Activated B cell treated with CpG ODN at 0.5 μM for 24 hours (primary cell): Measurements from ENCODE around the gene TMCO4. TPM values are rescaled to one million over a fixed set of nuclear protein-coding genes. Genes with fewer than 3 reads are reported as not detected.

Source experiments
- ATAC-seq: fragments of 200-7000 bp; cut with Tn5 transposase; one replicate; pipeline ENCODE4 v1.10.0; 2021; ENCODE audit warnings: low read depth, mild to moderate bottlenecking, moderate library complexity
- CTCF ChIA-PET: fragments of 350-600 bp; sonication (Branson Sonifier 250); formaldehyde crosslinking; loops from one replicate; lab custom pipeline; 2021; ENCODE audit warnings: antibody characterized with exemption; lab: Charles Lee
- POLR2A ChIA-PET: fragments of 350-600 bp; sonication (Branson Sonifier 250); formaldehyde crosslinking; loops from one replicate; lab custom pipeline; 2021; ENCODE audit warnings: antibody characterized with exemption; lab: Charles Lee
- DNase-seq: peaks from one replicate; pipeline ENCODE4 v3.0.0; 2022
- H3K27ac Mint-ChIP-seq: one replicate; pipeline ENCODE4 v1.8.0; 2020; ENCODE audit warnings: mixed read lengths
- H3K27me3 Mint-ChIP-seq: one replicate; pipeline ENCODE4 v1.8.0; 2021; ENCODE audit warnings: mixed read lengths
- H3K36me3 Mint-ChIP-seq: one replicate; pipeline ENCODE4 v1.8.0; 2021; ENCODE audit warnings: low read depth, mixed read lengths
- H3K4me1 Mint-ChIP-seq: one replicate; pipeline ENCODE4 v1.8.0; 2021; ENCODE audit warnings: mixed read lengths
- H3K4me3 Mint-ChIP-seq: one replicate; pipeline ENCODE4 v1.8.0; 2020; ENCODE audit warnings: mild to moderate bottlenecking, mixed read lengths
- H3K9me3 Mint-ChIP-seq: one replicate; pipeline ENCODE4 v1.8.0; 2020; ENCODE audit warnings: mixed read lengths
- intact Hi-C: fragments of 100-400 bp; cut with micrococcal nuclease; formaldehyde crosslinking; loops from one replicate; pipeline ENCODE4 v1.15.1; 2024
- total RNA-seq: library from RNA; stranded (reverse); gene quantifications from 2 replicates; pipeline ENCODE4 v1.2.3, GENCODE V29; 2022
- TF ChIP-seq, protein P1 (sequence below): fragments of 200-600 bp; IDR thresholded peaks from one replicate; pipeline ENCODE4 v1.8.0; 2022; ENCODE audit warnings: antibody characterized with exemption, mild to moderate bottlenecking

Gene TMCO4
- total RNA-seq, 1 donor from 2014 or later, result 22.3 TPM

DNA sequence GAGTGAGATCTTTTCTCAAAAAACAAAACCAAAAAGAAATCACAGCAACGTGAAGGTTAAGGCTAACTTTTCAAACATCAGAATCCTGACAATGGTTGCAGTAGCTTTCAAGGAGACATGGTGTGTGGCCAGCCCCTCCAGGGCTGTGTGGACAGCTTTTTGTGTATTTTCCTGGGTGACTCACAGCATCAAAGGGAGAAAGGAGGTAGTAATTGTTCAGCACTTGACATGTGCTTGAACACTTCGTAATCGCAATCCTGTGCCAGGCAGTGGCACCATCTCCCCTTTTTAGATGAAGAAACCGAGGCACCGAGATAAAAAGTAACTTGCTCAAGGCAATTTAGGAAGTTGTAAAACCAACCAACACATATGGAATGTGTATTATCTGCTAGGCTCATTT is 145.3 kb downstream of the TMCO4 start:
- no peak for ATAC-seq
- CTCF ChIA-PET, result interaction anchor here (0.6 to 1.4 kb wide), 6 partner anchors 8 to 312 kb away, joined by 3 to 5 read pairs (median 3); no protein-coding TSS in a partner anchor
- Mint-ChIP-seq H3K4me3 (no peak overlapping the region), H3K9me3 (no peaks in the 10 kb centered on the region), H3K36me3 (no peaks in the 10 kb centered on the region), H3K27me3 (peaks cover 16% of the 10 kb centered on the region), H3K4me1 (peaks cover 2% of the 10 kb centered on the region), H3K27ac (no peak overlapping the region)
- TF ChIP-seq, protein P1, sequence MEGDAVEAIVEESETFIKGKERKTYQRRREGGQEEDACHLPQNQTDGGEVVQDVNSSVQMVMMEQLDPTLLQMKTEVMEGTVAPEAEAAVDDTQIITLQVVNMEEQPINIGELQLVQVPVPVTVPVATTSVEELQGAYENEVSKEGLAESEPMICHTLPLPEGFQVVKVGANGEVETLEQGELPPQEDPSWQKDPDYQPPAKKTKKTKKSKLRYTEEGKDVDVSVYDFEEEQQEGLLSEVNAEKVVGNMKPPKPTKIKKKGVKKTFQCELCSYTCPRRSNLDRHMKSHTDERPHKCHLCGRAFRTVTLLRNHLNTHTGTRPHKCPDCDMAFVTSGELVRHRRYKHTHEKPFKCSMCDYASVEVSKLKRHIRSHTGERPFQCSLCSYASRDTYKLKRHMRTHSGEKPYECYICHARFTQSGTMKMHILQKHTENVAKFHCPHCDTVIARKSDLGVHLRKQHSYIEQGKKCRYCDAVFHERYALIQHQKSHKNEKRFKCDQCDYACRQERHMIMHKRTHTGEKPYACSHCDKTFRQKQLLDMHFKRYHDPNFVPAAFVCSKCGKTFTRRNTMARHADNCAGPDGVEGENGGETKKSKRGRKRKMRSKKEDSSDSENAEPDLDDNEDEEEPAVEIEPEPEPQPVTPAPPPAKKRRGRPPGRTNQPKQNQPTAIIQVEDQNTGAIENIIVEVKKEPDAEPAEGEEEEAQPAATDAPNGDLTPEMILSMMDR, result no peak
- POLR2A ChIA-PET, result interaction anchor here (0.6 kb wide), 1 partner anchor 241 kb away, joined by 3 read pairs; no protein-coding TSS in a partner anchor
- intact Hi-C loops, result loop anchor here (5.0 kb wide), 1 partner anchor 412 kb away; no protein-coding TSS in a partner anchor
- DNase-seq, result no peak

- H3K4me1 Mint-ChIP-seq, result peaks cover 4% of the 10 kb centered on the region
- CTCF ChIA-PET, result interaction anchor here (1.3 to 1.8 kb wide), 3 partner anchors 260 to 472 kb away, joined by 5 to 8 read pairs (median 6); no protein-coding TSS in a partner anchor
- no peak overlapping the region for H3K4me3 Mint-ChIP-seq
- TF ChIP-seq, protein P1, result no peak
- POLR2A ChIA-PET, result no interaction called here
- no peak for DNase-seq
- H3K27ac Mint-ChIP-seq, result no peak overlapping the region
- peaks cover 28% of the 10 kb centered on the region for H3K27me3 Mint-ChIP-seq
- H3K36me3 Mint-ChIP-seq, result no peaks in the 10 kb centered on the region
- H3K9me3 Mint-ChIP-seq, result no peaks in the 10 kb centered on the region
- intact Hi-C loops, result loop anchor here (1.0 to 5.0 kb wide), 2 partner anchors 307 to 409 kb away; no protein-coding TSS in a partner anchor
- peak; percentile 65 for ATAC-seq
Observed at GRCh38 chr1:19651141-19651737, 148.5 kb downstream of the TMCO4 start.

DNA sequence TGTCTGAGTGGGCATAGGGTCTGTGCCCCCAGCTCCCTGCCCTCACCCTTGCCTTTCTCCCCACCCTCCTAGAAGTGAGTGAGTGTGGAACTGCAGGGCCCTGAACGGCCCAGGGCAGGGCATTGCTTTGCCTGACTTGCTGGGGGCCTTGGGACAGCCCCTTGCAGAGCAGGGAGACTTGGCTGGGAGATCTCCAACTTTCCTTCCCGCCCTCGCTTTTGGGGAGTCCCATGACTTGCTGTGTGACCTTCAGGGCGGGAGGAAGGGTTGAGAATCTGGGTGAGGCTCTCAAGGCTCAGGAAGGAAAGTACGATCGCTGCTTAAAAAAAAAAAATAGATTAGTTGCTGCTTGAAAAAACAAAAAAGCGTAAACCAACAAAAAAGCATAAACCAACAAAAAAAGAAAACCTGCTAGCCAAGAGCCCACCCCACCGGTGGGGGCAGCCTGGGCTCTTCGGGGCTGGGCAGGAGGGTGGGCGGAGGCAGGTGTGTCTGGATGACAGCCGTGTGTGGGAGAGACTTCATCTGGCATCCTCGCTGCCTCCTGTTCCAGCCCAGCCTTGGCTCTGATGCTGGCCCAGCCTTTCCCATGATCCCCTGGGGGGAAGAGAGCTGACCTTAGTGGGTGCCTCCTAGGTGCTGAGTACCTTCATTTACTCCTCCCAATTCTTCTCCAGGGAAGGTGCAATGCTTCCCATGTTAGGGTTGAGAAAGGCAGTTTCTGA is 149.1 kb downstream of the TMCO4 start:
- Mint-ChIP-seq H3K27ac (no peak overlapping the region), H3K9me3 (no peaks in the 10 kb centered on the region), H3K27me3 (peaks cover 31% of the 10 kb centered on the region), H3K36me3 (no peaks in the 10 kb centered on the region), H3K4me1 (peaks cover 4% of the 10 kb centered on the region), H3K4me3 (no peak overlapping the region)
- intact Hi-C loops, result loop anchor here (1.0 to 5.0 kb wide), 2 partner anchors 306 to 408 kb away; no protein-coding TSS in a partner anchor
- ATAC-seq (no peak), DNase-seq (no peak)
- TF ChIP-seq, protein P1, result no peak
- POLR2A ChIA-PET, result no interaction called here
- CTCF ChIA-PET, result interaction anchor here (1.3 to 1.8 kb wide), 3 partner anchors 260 to 471 kb away, joined by 5 to 8 read pairs (median 6); no protein-coding TSS in a partner anchor

DNA sequence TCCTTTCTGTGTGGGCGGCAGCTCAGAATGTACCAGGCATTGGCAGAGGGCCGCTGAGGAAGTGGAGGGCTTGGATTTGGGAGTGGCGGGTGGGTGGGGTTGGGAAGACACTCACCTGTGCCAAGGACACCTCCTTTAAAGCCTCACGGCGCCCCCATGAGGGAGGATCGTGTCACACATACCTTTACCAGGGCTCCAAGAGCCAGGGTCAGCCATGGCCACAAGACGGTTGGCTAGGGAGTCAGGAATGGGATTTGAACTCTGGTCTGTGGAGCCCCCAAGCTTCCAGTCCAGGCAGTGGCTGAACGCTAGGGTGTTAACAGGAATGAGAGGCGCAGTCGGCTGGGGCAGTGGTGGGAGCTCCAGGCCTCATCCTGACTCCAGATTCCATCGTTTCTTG is 151.0 kb downstream of the TMCO4 start:
- Mint-ChIP-seq H3K4me1 (peaks cover 6% of the 10 kb centered on the region), H3K27ac (no peak overlapping the region), H3K27me3 (peaks cover 31% of the 10 kb centered on the region), H3K9me3 (no peaks in the 10 kb centered on the region), H3K4me3 (no peak overlapping the region), H3K36me3 (no peaks in the 10 kb centered on the region)
- TF ChIP-seq, protein P1, result no peak
- intact Hi-C loops, result no loop called here
- ChIA-PET CTCF (no interaction called here), POLR2A (no interaction called here)
- no peak for ATAC-seq
- no peak for DNase-seq

GRCh38 chr1:19648239-19648638 is 151.5 kb downstream of the TMCO4 start:
- Mint-ChIP-seq H3K9me3 (no peaks in the 10 kb centered on the region), H3K4me3 (no peak overlapping the region), H3K27ac (no peak overlapping the region), H3K36me3 (no peaks in the 10 kb centered on the region), H3K27me3 (peaks cover 34% of the 10 kb centered on the region), H3K4me1 (peaks cover 11% of the 10 kb centered on the region)
- ChIA-PET CTCF (no interaction called here), POLR2A (no interaction called here)
- DNase-seq, result no peak
- TF ChIP-seq, protein P1, result no peak
- intact Hi-C loops, result no loop called here
- no peak for ATAC-seq
